GM10248 (cell line): ENCODE results near the gene NOC4L.

Source experiments
- CTCF ChIA-PET: fragments of 300-600 bp; sonication (Branson Sonifier 250); formaldehyde crosslinking; extraction: SDS; loops from one replicate; lab custom pipeline; 2021; ENCODE audit warnings: antibody characterized with exemption; lab: Yijun Ruan, JAX
- POLR2A ChIA-PET: fragments of 350-650 bp; sonication (Branson Sonifier 250); formaldehyde crosslinking; extraction: SDS; loops from one replicate; lab custom pipeline; 2020; ENCODE audit warnings: antibody characterized with exemption; lab: Yijun Ruan, JAX
- DNase-seq: peaks from one replicate; pipeline ENCODE4 v3.0.0; 2012; ENCODE audit errors: extremely low spot score
- CTCF ChIP-seq: IDR thresholded peaks from 2 replicates; pipeline ENCODE4 v1.5.1; 2012; ENCODE audit warnings: mild to moderate bottlenecking, low read depth; ENCODE audit errors: extremely low read depth, missing control alignments, control extremely low read depth

Gene NOC4L

GRCh38 chr12:132197581-132198354, 53.5 kb downstream of the NOC4L start:
- ChIA-PET POLR2A (no interaction called here), CTCF (no interaction called here)
- DNase-seq = no peak
- TF ChIP-seq CTCF = no peak

- no peak for TF ChIP-seq CTCF
- CTCF ChIA-PET = no interaction called here
- POLR2A ChIA-PET = no interaction called here
- DNase-seq = no peak
Measured at GRCh38 chr12:132199101-132199500, 54.8 kb downstream of the NOC4L start.

- no peak for TF ChIP-seq CTCF
- POLR2A ChIA-PET = no interaction called here
- CTCF ChIA-PET = no interaction called here
- no peak for DNase-seq
Measured at GRCh38 chr12:132199526-132200319, 55.5 kb downstream of the NOC4L start.

- CTCF ChIA-PET = no interaction called here
- POLR2A ChIA-PET = no interaction called here
- no peak for TF ChIP-seq CTCF
- no peak for DNase-seq
Measured at GRCh38 chr12:132200800-132201199, 56.5 kb downstream of the NOC4L start.

GRCh38 chr12:132201391-132202120, 57.3 kb downstream of the NOC4L start:
- ChIA-PET POLR2A (no interaction called here), CTCF (no interaction called here)
- no peak for DNase-seq
- no peak for TF ChIP-seq CTCF
